Tibial artery (tissue), 4 donors: ENCODE results near the gene ZNF513.
A peak's percentile ranks its signal among the peaks of the same experiment; 100 is the strongest.

ENCODE experiments used
- DNase-seq, 2 donors: peaks; one replicate each; pipeline ENCODE4 v3.0.0-alpha.2; 2019
- H3K27ac ChIP-seq, 2 donors: fragments of 200-600 bp; sonication (generic) in 1 of 2; 1 replicate in 1 of 2; 2 replicates in 1 of 2; pipeline ENCODE4 v1.5.1; 2018 to 2019; ENCODE audit warnings: mild to moderate bottlenecking in 1 of 2
- H3K27me3 ChIP-seq, 2 donors: fragments of 200-600 bp; sonication (generic) in 1 of 2; one replicate each; pipeline versions ENCODE4 v1.5.1 to v1.6.0; 2016 to 2019
- H3K36me3 ChIP-seq, 3 donors: fragments of 200-600 bp; sonication (generic) in 2 of 3; one replicate each; pipeline ENCODE4 v1.5.1; 2016 to 2019; ENCODE audit warnings: mild to moderate bottlenecking in 2 of 3
- H3K4me1 ChIP-seq, 4 donors: fragments of 200-600 bp; sonication (generic) in 2 of 4; 1 replicate in 3 of 4; 2 replicates in 1 of 4; pipeline ENCODE4 v1.5.1; 2016 to 2019
- H3K4me3 ChIP-seq, 2 donors: fragments of 200-600 bp; sonication (generic) in 1 of 2; 1 replicate in 1 of 2; 2 replicates in 1 of 2; pipeline ENCODE4 v1.5.1; 2018 to 2019; ENCODE audit warnings: mild to moderate bottlenecking in 2 of 2
- H3K9me3 ChIP-seq, 3 donors: fragments of 200-600 bp; sonication (generic) in 1 of 3; one replicate each; pipeline ENCODE4 v1.5.1; 2016 to 2019
- intact Hi-C: fragments of 100-400 bp; cut with DNase I; formaldehyde crosslinking; loops from one replicate; pipeline ENCODE4 v1.15.0; 2023; ENCODE audit warnings: low total_unique reads
- TF ChIP-seq, protein P1 (sequence below), 2 experiments: fragments of 200-600 bp in 1 of 2; fragments of 450-650 bp in 1 of 2; IDR thresholded peaks; one replicate each; pipeline ENCODE4 v1.5.1; 2017 to 2019; ENCODE audit warnings: antibody characterized with exemption in 2 of 2, mild to moderate bottlenecking in 1 of 2, moderate library complexity in 1 of 2

ZNF513 gene

DNA sequence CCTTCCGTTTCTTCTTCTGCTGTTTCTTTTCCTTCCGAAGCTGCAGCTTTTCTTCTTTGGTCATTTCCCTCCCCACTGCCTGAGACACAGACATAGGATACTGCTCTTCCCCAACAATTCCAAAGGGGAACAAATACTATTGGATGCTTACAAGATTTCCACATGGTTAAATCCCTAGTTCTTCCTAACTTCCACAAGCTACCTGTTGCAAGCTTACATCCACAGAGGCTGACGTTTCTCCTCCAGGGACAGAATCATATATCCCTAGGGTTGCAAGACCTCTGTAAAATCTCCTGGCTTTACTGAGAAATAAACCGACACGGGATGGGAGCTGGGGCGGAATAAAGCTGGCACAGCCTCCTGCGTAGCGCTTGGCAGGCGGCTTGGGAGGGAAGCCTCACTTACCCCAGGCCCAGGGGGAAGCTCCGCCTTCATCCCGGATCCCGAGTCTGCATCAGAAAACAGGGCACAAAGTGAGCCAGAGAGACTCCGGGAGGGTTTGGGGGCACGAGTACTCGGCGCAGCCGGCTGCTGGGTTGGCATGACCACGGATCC, 11.0 kb downstream of the ZNF513 start:
- H3K36me3 ChIP-seq, result peaks cover 40 to 63% (median 61%) of the 10 kb centered on the region in 3 donors
- H3K27ac ChIP-seq, result peak overlapping the region; percentile 92 to 96
- DNase-seq, result peak in 1 of 2 donors; percentile 62
- TF ChIP-seq, protein P1, sequence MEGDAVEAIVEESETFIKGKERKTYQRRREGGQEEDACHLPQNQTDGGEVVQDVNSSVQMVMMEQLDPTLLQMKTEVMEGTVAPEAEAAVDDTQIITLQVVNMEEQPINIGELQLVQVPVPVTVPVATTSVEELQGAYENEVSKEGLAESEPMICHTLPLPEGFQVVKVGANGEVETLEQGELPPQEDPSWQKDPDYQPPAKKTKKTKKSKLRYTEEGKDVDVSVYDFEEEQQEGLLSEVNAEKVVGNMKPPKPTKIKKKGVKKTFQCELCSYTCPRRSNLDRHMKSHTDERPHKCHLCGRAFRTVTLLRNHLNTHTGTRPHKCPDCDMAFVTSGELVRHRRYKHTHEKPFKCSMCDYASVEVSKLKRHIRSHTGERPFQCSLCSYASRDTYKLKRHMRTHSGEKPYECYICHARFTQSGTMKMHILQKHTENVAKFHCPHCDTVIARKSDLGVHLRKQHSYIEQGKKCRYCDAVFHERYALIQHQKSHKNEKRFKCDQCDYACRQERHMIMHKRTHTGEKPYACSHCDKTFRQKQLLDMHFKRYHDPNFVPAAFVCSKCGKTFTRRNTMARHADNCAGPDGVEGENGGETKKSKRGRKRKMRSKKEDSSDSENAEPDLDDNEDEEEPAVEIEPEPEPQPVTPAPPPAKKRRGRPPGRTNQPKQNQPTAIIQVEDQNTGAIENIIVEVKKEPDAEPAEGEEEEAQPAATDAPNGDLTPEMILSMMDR (IDR thresholded peaks at IDR 0.05), result no peak
- peak overlapping the region; percentile 85 to 93 for H3K4me3 ChIP-seq
- no peaks in the 10 kb centered on the region for H3K9me3 ChIP-seq
- intact Hi-C loops, result no loop called here
- H3K27me3 ChIP-seq, result no peaks in the 10 kb centered on the region
- peaks cover 0 to 36% (median 28%) of the 10 kb centered on the region in 4 donors for H3K4me1 ChIP-seq

DNA sequence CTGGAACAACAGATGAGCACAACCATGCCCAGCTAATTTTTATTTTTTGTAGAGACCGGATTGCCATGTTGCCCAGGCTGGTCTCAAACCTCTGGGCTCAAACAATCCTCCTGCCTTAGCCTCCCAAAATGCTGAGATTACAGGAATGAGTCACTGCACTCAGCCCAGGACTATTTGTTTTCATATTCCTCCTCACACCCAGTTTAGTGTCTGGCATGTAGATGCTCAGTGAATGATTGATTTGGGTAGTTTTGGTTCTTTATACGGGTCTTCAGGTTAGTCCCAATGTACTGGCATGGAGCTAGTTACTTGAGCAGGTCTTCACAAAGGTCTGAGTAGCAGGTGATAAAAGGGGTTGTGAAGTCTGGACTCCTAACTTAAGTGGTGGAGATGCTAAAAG, 16.6 kb downstream of the ZNF513 start:
- H3K4me3 ChIP-seq, result no peak overlapping the region
- DNase-seq, result no peak
- TF ChIP-seq, protein P1 (IDR thresholded peaks at IDR 0.05), result no peak
- peaks cover 0 to 7% (median 5%) of the 10 kb centered on the region in 4 donors for H3K4me1 ChIP-seq
- no peak overlapping the region for H3K27ac ChIP-seq
- no peaks in the 10 kb centered on the region for H3K9me3 ChIP-seq
- intact Hi-C loops, result no loop called here
- no peaks in the 10 kb centered on the region for H3K27me3 ChIP-seq
- peaks cover 26 to 51% (median 50%) of the 10 kb centered on the region in 3 donors for H3K36me3 ChIP-seq

DNA sequence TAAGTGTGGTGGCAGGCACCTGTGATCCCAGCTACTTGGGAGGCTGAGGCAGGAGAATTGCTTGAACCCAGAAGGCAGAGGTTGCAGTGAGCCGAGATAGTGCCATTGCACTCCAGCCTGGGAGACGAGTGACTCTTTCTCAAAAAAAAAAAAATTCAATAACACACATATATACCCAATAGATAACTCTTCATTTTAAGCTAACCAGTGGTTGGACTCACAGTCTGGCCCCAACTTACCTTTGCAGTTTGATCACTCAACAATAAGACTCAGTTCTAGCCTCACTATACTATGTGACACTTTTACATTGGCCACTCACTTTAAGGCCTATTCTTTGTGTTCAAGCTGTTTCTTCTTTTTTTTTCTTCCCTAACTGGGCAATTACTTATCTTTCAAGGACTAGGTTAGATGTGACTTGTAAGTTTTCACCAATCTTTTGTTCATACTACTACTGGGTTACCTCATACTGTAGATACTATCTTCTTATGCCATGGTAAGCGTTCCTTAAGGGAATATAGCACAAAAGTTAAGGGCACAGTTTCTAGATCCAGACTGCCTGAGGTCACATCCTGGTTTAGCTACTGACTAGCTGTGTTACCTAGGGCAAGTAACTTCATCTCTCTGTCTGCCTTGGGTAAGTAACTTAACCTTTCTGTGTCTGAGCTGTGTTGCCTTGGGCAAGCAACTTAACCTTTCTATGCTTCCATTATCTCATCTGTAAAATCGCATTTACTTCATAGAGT, 17.7 kb downstream of the ZNF513 start:
- no peak overlapping the region for H3K4me3 ChIP-seq
- TF ChIP-seq, protein P1 (IDR thresholded peaks at IDR 0.05), result no peak
- no peak for DNase-seq
- no peaks in the 10 kb centered on the region for H3K9me3 ChIP-seq
- intact Hi-C loops, result no loop called here
- H3K27ac ChIP-seq, result no peak overlapping the region
- no peaks in the 10 kb centered on the region for H3K27me3 ChIP-seq
- peaks cover 0 to 8% (median 6%) of the 10 kb centered on the region in 4 donors for H3K4me1 ChIP-seq
- peaks cover 23 to 46% (median 43%) of the 10 kb centered on the region in 3 donors for H3K36me3 ChIP-seq

DNA sequence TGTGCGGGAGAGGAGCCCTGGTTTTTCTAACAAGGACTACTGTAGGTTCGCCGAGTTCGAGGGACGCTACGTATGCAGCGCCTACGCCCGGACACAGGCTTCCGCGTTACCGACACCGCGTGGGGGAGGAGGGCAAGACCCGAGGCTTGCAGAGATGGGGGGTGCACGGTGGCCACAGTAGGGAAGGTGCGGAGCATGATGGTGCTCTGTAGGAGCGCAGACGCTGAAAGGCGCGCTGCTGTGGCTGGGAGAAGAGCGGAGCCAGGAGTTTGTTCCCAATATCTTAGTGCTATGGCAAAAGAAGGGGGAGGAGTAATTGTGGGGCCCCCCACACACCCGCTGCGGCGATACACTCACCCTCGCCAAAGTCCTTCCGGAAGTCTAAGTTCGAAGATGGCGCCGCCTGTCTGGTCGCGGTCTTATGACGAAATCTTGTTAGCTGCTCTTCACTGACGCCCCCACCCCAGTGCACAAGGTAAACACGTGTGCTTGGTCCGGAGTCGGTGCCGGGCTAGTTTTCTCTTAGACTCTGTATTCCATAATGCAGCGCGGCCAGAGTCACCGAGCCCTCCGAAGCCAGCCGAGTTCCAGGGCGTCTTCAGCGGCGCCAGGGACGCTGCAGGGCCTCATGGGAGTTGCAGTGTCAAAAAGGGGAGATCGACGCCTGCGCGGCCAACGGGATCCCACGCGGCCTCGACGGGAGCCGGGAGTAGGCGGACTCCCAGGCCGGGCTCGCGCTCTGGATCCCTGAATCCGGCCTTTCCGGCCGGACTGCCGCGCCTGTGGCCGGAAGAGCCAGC, 24.0 kb downstream of the ZNF513 start, which contains the start of gene GTF3C2:
GTF3C2 (minus strand) TSS at position 383 of the 800 bp plus-strand sequence. CDS start 13,210 bp downstream, outside the sequence.
- intact Hi-C loops, result no loop called here
- peak within 1 kb of the TSS; percentile 73 to 96 for H3K4me3 ChIP-seq
- no peaks in the 10 kb centered on the region for H3K9me3 ChIP-seq
- peak; percentile 95 to 97 for DNase-seq
- no peaks in the 10 kb centered on the region for H3K36me3 ChIP-seq
- peak within 1 kb of the TSS; percentile 86 to 91 for H3K27ac ChIP-seq
- H3K4me1 ChIP-seq, result peaks cover 0 to 37% (median 26%) of the 10 kb centered on the region in 4 donors
- TF ChIP-seq, protein P1 (IDR thresholded peaks at IDR 0.05), result peak; percentile 5 to 6
- H3K27me3 ChIP-seq, result no peaks in the 10 kb centered on the region

DNA sequence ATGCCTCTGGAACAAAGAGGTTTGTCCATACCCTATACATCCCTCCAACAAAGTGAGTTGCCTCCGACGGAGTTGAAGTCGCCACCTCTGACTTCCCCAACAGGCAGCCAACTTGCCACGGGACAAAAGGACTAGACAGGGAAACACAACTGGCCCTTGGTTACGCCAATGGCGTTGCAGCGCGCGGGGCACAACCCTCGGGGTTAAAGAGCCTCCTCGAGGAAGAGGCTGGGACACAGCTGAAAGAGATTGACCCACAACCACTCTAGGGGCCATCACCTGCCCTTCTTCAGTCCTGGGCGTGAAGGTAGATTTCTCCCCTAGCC, 24.5 kb downstream of the ZNF513 start:
- Histone ChIP-seq H3K4me1 (peaks cover 0 to 37% (median 26%) of the 10 kb centered on the region in 4 donors), H3K36me3 (no peaks in the 10 kb centered on the region), H3K9me3 (no peaks in the 10 kb centered on the region), H3K27me3 (no peaks in the 10 kb centered on the region), H3K4me3 (peak overlapping the region; percentile 73 to 96), H3K27ac (peak overlapping the region; percentile 86 to 91)
- DNase-seq, result peak; percentile 53 to 74
- TF ChIP-seq, protein P1 (IDR thresholded peaks at IDR 0.05), result no peak
- intact Hi-C loops, result no loop called here
